ENCODE results near the gene TMEM91.

The TMEM91 gene

GRCh38 chr19:41426952-41427646, 50.8 kb downstream of the TMEM91 start, which contains the start of gene B3GNT8:
TSS of gene B3GNT8 (minus strand) at chr19:41427374. CDS start at chr19:41426778, 596 bp downstream.
- H3K27me3 ChIP-seq (ENCODE audit: control insufficient read depth in 2 of 2, insufficient read depth in 2 of 2, low read length in 2 of 2): no peaks in the 10 kb centered on the region
- H3K36me3 ChIP-seq (ENCODE audit: control insufficient read depth in 2 of 2, insufficient read depth in 2 of 2, low read length in 2 of 2): peaks cover 33 to 36% of the 10 kb centered on the region in 2 donors
- H3K4me1 ChIP-seq (ENCODE audit: control insufficient read depth in 2 of 2, insufficient read depth in 2 of 2, low read length in 2 of 2): peaks cover 40 to 48% of the 10 kb centered on the region in 2 donors
- peak within 1 kb of the TSS; percentile 90 to 94 for H3K27ac ChIP-seq (ENCODE audit: low read depth in 2 of 2, low read length in 2 of 2)
- no peaks in the 10 kb centered on the region for H3K9me3 ChIP-seq (ENCODE audit: control insufficient read depth in 2 of 2, low read length in 2 of 2)
- peak within 1 kb of the TSS; percentile 93 to 99 for H3K9ac ChIP-seq (ENCODE audit: low read depth in 1 of 2, low read length in 2 of 2)
- H3K4me3 ChIP-seq (ENCODE audit: low read length in 2 of 2): peak within 1 kb of the TSS; percentile 90

DNA sequence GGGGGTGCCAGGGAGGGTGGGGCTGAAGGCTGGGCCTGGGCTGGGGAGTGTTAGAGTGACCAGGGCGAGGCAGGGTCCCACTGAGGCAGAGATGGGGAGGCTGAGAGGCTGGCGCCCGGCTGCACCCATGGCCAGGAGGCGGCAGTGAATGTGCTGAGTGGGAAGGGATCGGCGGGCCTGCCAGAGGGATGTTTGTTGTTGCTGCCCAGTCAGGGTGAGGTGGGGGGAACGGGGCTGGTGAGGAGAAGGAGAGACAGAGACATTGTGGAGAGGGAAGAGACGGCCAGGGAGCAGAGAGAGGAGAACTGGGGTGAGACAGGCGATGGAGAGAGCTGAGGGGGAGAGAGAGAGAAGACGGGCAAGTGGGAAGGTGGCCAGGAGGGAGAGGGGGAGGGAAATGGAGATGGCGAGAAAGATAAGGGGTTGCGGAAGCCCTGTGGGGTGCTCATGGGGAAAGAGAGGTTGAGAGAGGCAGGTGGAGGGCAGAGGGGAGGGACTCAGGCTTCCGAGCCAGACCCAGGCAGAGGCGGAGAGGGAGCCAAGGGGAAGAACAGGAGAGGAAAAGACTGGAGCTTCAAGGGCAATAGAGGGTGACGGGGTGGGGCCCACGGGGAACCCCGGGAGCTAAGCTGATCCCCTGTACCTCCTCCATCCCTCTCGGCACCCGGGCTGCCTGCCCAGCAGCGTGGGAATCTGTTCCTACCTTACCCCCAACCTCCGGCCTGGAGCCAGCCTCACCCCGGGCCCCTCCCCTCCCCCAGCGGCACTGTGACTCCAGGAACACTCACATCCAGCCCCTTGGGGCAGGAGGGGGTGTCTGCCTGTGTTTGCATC, 51.5 kb downstream of the TMEM91 start:
- H3K4me1 ChIP-seq (ENCODE audit: control insufficient read depth in 2 of 2, insufficient read depth in 2 of 2, low read length in 2 of 2): peaks cover 34 to 40% of the 10 kb centered on the region in 2 donors
- H3K27ac ChIP-seq (ENCODE audit: low read depth in 2 of 2, low read length in 2 of 2): peak overlapping the region; percentile 90 to 94
- H3K9me3 ChIP-seq (ENCODE audit: control insufficient read depth in 2 of 2, low read length in 2 of 2): no peaks in the 10 kb centered on the region
- H3K4me3 ChIP-seq (ENCODE audit: low read length in 2 of 2): peak overlapping the region; percentile 73 to 90
- peak overlapping the region; percentile 76 to 77 for H3K9ac ChIP-seq (ENCODE audit: low read depth in 1 of 2, low read length in 2 of 2)
- no peaks in the 10 kb centered on the region for H3K27me3 ChIP-seq (ENCODE audit: control insufficient read depth in 2 of 2, insufficient read depth in 2 of 2, low read length in 2 of 2)
- peaks cover 33 to 35% of the 10 kb centered on the region in 2 donors for H3K36me3 ChIP-seq (ENCODE audit: control insufficient read depth in 2 of 2, insufficient read depth in 2 of 2, low read length in 2 of 2)

DNA sequence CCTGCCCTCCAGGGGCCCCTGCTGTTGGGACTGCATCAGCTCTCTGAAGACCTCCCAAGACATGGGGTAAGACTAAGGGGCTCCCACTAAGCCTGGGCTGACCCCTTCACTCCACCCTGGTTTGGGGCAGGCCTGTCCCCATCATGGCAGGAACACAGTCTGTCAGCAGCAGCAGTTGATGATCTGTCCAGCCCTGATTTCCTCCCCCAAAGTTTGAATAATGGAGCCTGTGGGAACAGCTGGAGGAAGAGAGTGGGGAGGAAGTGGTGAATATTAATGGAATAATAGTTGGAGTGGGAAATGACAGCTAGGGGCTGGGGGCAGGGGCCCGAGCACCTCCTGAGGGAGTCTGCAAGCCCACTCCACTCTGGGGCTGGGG, 52.1 kb downstream of the TMEM91 start:
- H3K9me3 ChIP-seq (ENCODE audit: control insufficient read depth in 2 of 2, low read length in 2 of 2): no peaks in the 10 kb centered on the region
- no peaks in the 10 kb centered on the region for H3K27me3 ChIP-seq (ENCODE audit: control insufficient read depth in 2 of 2, insufficient read depth in 2 of 2, low read length in 2 of 2)
- peaks cover 34 to 40% of the 10 kb centered on the region in 2 donors for H3K4me1 ChIP-seq (ENCODE audit: control insufficient read depth in 2 of 2, insufficient read depth in 2 of 2, low read length in 2 of 2)
- H3K36me3 ChIP-seq (ENCODE audit: control insufficient read depth in 2 of 2, insufficient read depth in 2 of 2, low read length in 2 of 2): peaks cover 35 to 37% of the 10 kb centered on the region in 2 donors
- peak overlapping the region in 1 of 2 donors; percentile 77 for H3K9ac ChIP-seq (ENCODE audit: low read depth in 1 of 2, low read length in 2 of 2)
- peak overlapping the region; percentile 73 to 90 for H3K4me3 ChIP-seq (ENCODE audit: low read length in 2 of 2)
- peak overlapping the region; percentile 90 to 94 for H3K27ac ChIP-seq (ENCODE audit: low read depth in 2 of 2, low read length in 2 of 2)

GRCh38 chr19:41430922-41431321, 54.6 kb downstream of the TMEM91 start:
- H3K27me3 ChIP-seq (ENCODE audit: control insufficient read depth in 2 of 2, insufficient read depth in 2 of 2, low read length in 2 of 2): no peaks in the 10 kb centered on the region
- no peak overlapping the region for H3K27ac ChIP-seq (ENCODE audit: low read depth in 2 of 2, low read length in 2 of 2)
- H3K9me3 ChIP-seq (ENCODE audit: control insufficient read depth in 2 of 2, low read length in 2 of 2): no peaks in the 10 kb centered on the region
- no peak overlapping the region for H3K9ac ChIP-seq (ENCODE audit: low read depth in 1 of 2, low read length in 2 of 2)
- H3K36me3 ChIP-seq (ENCODE audit: control insufficient read depth in 2 of 2, insufficient read depth in 2 of 2, low read length in 2 of 2): peaks cover 20 to 23% of the 10 kb centered on the region in 2 donors
- H3K4me3 ChIP-seq (ENCODE audit: low read length in 2 of 2): no peak overlapping the region
- peaks cover 18 to 19% of the 10 kb centered on the region in 2 donors for H3K4me1 ChIP-seq (ENCODE audit: control insufficient read depth in 2 of 2, insufficient read depth in 2 of 2, low read length in 2 of 2)

DNA sequence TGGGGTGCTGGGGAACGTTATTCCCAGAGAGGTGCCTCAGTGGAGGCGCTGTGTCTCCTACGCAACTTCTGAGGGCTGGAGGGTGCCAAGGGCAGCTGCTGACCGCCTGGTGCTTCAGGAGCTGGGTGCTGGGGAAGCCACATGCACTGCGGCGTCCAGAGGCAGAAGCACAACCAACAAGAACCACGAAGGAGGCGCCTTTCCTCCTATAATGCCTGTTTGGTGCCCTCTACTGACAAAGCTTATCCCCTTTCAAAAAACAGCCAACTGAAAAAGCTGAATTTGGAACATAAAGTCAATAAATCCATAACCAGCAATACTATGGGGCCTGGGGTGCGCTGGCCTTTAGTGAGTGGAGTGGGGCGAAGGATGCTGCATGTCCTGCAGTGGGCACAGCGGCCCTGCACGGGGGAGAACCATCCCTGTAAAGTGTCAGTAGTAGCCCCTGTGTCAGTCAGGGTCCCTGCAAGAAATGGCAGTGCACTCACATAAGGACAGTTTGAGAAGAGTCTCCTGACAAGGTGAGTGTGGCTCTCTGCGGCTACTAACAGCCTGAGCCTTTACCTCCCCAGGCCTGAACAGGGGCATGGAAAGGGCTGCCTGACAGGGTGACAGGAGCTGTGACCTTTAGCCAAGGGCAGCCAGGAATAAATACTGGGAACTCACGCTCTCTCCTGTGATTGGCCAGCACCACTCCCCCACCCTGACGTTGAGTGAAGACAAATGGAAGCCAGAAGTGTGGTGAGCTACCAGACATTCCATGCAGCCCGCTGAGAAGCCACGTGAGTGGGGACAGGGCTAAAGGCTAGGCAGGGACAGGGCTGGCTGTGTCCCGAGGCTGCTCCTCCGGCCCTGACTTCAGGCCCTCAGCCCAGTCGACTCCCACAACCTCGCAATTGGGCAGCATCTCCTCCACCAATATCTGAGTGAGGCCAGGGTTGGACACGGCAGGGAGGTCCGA, 55.4 kb downstream of the TMEM91 start:
- Histone ChIP-seq H3K36me3 (ENCODE audit: control insufficient read depth in 2 of 2, insufficient read depth in 2 of 2, low read length in 2 of 2) (peaks cover 17 to 28% of the 10 kb centered on the region in 2 donors), H3K4me1 (ENCODE audit: control insufficient read depth in 2 of 2, insufficient read depth in 2 of 2, low read length in 2 of 2) (peaks cover 14 to 19% of the 10 kb centered on the region in 2 donors), H3K27me3 (ENCODE audit: control insufficient read depth in 2 of 2, insufficient read depth in 2 of 2, low read length in 2 of 2) (no peaks in the 10 kb centered on the region), H3K9ac (ENCODE audit: low read depth in 1 of 2, low read length in 2 of 2) (no peak overlapping the region), H3K4me3 (ENCODE audit: low read length in 2 of 2) (no peak overlapping the region), H3K9me3 (ENCODE audit: control insufficient read depth in 2 of 2, low read length in 2 of 2) (no peaks in the 10 kb centered on the region), H3K27ac (ENCODE audit: low read depth in 2 of 2, low read length in 2 of 2) (no peak overlapping the region)

DNA sequence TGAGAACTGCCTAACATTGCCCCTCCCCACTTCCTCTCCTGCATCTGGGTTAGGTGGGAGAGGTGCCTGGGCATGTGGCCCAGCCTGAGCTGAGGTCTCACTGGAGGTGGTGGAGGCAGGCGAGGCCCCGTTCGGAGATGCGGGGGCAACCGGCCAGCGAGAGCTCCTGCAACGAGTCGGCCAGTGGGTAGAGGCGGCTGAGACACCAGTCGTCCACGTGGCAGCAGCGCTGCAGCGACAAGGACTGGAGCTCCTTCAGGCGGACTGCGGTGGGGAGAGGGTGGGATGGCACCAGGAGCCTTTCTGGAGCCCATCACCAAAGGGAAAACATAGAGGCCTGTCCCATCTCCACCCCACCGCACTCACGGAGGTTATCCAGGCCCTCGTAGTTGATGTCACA, 56.8 kb downstream of the TMEM91 start:
- H3K9ac ChIP-seq (ENCODE audit: low read depth in 1 of 2, low read length in 2 of 2): no peak overlapping the region

More for the DNA sequence above, 56.8 kb downstream of the TMEM91 start:
- Histone ChIP-seq H3K27me3 (ENCODE audit: control insufficient read depth in 2 of 2, insufficient read depth in 2 of 2, low read length in 2 of 2) (no peaks in the 10 kb centered on the region), H3K9me3 (ENCODE audit: control insufficient read depth in 2 of 2, low read length in 2 of 2) (no peaks in the 10 kb centered on the region), H3K4me1 (ENCODE audit: control insufficient read depth in 2 of 2, insufficient read depth in 2 of 2, low read length in 2 of 2) (peaks cover 6 to 9% of the 10 kb centered on the region in 2 donors), H3K36me3 (ENCODE audit: control insufficient read depth in 2 of 2, insufficient read depth in 2 of 2, low read length in 2 of 2) (peaks cover 22 to 34% of the 10 kb centered on the region in 2 donors), H3K4me3 (ENCODE audit: low read length in 2 of 2) (no peak overlapping the region), H3K27ac (ENCODE audit: low read depth in 2 of 2, low read length in 2 of 2) (no peak overlapping the region)
